Gastroesophageal sphincter (tissue), 3 donors: ENCODE results near the gene NUP133.

Source experiments
- EP300 ChIP-seq: sonication (generic); formaldehyde crosslinking; IDR thresholded peaks from one replicate; pipeline ENCODE4 v1.6.1; 2017; ENCODE audit warnings: antibody characterized with exemption, mild to moderate bottlenecking
- POLR2A ChIP-seq, 2 donors: fragments of 450-650 bp; IDR thresholded peaks; one replicate each; pipeline ENCODE4 v1.6.1; 2017; ENCODE audit warnings: antibody characterized with exemption in 2 of 2, mild to moderate bottlenecking in 2 of 2, moderate library complexity in 1 of 2
- POLR2AphosphoS5 ChIP-seq: sonication (generic); formaldehyde crosslinking; IDR thresholded peaks from one replicate; pipeline ENCODE4 v1.6.1; 2017; ENCODE audit warnings: antibody characterized with exemption
- TF ChIP-seq, protein P1 (sequence below), 4 experiments: fragments of 200-600 bp in 2 of 4; fragments of 450-650 bp in 2 of 4; sonication (generic) in 1 of 4; IDR thresholded peaks; one replicate each; pipeline ENCODE4 v1.5.1; 2017 to 2019; ENCODE audit warnings: antibody characterized with exemption in 4 of 4, mild to moderate bottlenecking in 2 of 4, moderate library complexity in 2 of 4

- TF ChIP-seq, protein P1, sequence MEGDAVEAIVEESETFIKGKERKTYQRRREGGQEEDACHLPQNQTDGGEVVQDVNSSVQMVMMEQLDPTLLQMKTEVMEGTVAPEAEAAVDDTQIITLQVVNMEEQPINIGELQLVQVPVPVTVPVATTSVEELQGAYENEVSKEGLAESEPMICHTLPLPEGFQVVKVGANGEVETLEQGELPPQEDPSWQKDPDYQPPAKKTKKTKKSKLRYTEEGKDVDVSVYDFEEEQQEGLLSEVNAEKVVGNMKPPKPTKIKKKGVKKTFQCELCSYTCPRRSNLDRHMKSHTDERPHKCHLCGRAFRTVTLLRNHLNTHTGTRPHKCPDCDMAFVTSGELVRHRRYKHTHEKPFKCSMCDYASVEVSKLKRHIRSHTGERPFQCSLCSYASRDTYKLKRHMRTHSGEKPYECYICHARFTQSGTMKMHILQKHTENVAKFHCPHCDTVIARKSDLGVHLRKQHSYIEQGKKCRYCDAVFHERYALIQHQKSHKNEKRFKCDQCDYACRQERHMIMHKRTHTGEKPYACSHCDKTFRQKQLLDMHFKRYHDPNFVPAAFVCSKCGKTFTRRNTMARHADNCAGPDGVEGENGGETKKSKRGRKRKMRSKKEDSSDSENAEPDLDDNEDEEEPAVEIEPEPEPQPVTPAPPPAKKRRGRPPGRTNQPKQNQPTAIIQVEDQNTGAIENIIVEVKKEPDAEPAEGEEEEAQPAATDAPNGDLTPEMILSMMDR (IDR thresholded peaks at IDR 0.05), result no peak
- TF ChIP-seq POLR2AphosphoS5, result no peak
- no peak for TF ChIP-seq POLR2A (IDR thresholded peaks at IDR 0.05)
- no peak for TF ChIP-seq EP300
Measured at GRCh38 chr1:229544587-229544986, 36.4 kb upstream of the NUP133 start.
